ENCODE measurements around the gene PTEN.

- TF ChIP-seq CTCF (conservative IDR thresholded peaks at IDR 0.05 in 1 of 2, IDR thresholded peaks at IDR 0.05 in 1 of 2; ENCODE audit: extremely low read depth in 1 of 2, insufficient read depth in 1 of 2, low read depth in 1 of 2, low read length in 2 of 2) (no peak), EZH2 (IDR thresholded peaks at IDR 0.05; ENCODE audit: borderline replicate concordance, low read length) (no peak)
Observed at GRCh38 chr10:87930141-87930540, 66.7 kb downstream of the PTEN start.

Measured in mammary epithelial cell (primary cell).